Measurements from ENCODE around the gene CDKN1C.

CDKN1C gene

DNA sequence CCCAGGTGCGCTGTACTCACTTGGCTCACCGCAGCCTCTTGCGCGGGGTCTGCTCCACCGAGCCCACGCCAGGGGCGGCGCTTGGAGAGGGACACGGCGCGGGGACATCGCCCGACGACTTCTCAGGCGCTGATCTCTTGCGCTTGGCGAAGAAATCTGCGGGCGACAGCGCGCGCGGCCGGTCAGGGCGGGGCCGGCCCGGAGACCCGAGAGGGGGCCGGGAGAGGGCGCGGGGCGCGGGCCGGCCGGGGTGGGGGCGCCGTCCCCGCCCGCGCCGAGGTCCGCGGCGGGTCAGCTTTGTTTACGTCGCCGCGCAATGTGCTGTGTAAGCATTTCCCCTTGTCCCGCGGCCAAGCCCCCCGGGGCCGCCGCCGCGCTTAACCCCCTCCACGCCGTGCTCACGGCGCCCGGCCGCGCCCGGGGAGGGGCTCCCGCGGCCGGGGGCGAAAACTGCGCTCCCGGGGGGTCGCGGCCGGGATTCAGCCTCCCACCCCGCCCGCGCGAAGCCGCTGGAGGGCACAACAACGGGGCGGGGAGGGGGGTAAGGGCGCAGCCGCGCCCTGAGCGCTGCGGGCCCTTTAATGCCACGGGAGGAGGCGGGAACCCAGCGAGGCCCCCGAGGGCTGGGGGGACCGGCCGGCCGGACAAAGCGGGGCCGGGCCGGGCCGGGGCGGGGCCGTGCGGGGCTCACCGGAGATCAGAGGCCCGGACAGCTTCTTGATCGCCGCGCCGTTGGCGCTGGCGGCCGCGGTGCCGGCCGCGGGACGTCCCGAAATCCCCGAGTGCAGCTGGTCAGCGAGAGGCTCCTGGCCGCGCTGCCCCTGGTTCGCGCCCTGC is 1.4 kb downstream of the CDKN1C start (continued):
- TF ChIP-seq, protein P1, sequence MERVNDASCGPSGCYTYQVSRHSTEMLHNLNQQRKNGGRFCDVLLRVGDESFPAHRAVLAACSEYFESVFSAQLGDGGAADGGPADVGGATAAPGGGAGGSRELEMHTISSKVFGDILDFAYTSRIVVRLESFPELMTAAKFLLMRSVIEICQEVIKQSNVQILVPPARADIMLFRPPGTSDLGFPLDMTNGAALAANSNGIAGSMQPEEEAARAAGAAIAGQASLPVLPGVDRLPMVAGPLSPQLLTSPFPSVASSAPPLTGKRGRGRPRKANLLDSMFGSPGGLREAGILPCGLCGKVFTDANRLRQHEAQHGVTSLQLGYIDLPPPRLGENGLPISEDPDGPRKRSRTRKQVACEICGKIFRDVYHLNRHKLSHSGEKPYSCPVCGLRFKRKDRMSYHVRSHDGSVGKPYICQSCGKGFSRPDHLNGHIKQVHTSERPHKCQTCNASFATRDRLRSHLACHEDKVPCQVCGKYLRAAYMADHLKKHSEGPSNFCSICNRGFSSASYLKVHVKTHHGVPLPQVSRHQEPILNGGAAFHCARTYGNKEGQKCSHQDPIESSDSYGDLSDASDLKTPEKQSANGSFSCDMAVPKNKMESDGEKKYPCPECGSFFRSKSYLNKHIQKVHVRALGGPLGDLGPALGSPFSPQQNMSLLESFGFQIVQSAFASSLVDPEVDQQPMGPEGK (CRISPR knock-in tag; IDR thresholded peaks at IDR 0.05; ENCODE audit: borderline replicate concordance): no peak
- TF ChIP-seq, protein P2, sequence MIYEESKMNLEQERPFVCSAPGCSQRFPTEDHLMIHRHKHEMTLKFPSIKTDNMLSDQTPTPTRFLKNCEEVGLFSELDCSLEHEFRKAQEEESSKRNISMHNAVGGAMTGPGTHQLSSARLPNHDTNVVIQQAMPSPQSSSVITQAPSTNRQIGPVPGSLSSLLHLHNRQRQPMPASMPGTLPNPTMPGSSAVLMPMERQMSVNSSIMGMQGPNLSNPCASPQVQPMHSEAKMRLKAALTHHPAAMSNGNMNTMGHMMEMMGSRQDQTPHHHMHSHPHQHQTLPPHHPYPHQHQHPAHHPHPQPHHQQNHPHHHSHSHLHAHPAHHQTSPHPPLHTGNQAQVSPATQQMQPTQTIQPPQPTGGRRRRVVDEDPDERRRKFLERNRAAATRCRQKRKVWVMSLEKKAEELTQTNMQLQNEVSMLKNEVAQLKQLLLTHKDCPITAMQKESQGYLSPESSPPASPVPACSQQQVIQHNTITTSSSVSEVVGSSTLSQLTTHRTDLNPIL (CRISPR knock-in tag; IDR thresholded peaks at IDR 0.05; ENCODE audit: low read depth): no peak

DNA sequence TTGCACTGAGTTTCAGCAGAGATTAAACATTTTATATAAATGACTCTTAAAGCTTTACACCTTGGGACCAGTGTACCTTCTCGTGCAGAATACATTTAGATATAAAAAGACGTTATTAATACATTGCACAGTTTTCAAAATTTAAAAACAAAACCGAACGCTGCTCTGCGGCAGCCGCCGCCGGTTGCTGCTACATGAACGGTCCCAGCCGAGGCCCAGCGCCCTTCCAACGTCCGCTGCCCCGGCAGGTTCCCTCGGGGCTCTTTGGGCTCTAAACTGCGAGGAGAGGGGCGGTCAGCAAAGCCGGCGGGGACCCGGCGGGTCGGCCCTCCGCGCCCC is 2.0 kb downstream of the CDKN1C start:
- TF ChIP-seq, protein P3, sequence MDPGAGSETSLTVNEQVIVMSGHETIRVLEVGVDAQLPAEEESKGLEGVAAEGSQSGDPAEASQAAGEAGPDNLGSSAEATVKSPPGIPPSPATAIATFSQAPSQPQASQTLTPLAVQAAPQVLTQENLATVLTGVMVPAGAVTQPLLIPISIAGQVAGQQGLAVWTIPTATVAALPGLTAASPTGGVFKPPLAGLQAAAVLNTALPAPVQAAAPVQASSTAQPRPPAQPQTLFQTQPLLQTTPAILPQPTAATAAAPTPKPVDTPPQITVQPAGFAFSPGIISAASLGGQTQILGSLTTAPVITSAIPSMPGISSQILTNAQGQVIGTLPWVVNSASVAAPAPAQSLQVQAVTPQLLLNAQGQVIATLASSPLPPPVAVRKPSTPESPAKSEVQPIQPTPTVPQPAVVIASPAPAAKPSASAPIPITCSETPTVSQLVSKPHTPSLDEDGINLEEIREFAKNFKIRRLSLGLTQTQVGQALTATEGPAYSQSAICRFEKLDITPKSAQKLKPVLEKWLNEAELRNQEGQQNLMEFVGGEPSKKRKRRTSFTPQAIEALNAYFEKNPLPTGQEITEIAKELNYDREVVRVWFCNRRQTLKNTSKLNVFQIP (CRISPR knock-in tag; IDR thresholded peaks at IDR 0.05; ENCODE audit: borderline replicate concordance, low read depth): no peak
- TF ChIP-seq, protein P4, sequence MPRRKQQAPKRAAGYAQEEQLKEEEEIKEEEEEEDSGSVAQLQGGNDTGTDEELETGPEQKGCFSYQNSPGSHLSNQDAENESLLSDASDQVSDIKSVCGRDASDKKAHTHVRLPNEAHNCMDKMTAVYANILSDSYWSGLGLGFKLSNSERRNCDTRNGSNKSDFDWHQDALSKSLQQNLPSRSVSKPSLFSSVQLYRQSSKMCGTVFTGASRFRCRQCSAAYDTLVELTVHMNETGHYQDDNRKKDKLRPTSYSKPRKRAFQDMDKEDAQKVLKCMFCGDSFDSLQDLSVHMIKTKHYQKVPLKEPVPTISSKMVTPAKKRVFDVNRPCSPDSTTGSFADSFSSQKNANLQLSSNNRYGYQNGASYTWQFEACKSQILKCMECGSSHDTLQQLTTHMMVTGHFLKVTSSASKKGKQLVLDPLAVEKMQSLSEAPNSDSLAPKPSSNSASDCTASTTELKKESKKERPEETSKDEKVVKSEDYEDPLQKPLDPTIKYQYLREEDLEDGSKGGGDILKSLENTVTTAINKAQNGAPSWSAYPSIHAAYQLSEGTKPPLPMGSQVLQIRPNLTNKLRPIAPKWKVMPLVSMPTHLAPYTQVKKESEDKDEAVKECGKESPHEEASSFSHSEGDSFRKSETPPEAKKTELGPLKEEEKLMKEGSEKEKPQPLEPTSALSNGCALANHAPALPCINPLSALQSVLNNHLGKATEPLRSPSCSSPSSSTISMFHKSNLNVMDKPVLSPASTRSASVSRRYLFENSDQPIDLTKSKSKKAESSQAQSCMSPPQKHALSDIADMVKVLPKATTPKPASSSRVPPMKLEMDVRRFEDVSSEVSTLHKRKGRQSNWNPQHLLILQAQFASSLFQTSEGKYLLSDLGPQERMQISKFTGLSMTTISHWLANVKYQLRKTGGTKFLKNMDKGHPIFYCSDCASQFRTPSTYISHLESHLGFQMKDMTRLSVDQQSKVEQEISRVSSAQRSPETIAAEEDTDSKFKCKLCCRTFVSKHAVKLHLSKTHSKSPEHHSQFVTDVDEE (CRISPR knock-in tag; IDR thresholded peaks at IDR 0.05): no peak
- ATAC-seq: no peak

DNA sequence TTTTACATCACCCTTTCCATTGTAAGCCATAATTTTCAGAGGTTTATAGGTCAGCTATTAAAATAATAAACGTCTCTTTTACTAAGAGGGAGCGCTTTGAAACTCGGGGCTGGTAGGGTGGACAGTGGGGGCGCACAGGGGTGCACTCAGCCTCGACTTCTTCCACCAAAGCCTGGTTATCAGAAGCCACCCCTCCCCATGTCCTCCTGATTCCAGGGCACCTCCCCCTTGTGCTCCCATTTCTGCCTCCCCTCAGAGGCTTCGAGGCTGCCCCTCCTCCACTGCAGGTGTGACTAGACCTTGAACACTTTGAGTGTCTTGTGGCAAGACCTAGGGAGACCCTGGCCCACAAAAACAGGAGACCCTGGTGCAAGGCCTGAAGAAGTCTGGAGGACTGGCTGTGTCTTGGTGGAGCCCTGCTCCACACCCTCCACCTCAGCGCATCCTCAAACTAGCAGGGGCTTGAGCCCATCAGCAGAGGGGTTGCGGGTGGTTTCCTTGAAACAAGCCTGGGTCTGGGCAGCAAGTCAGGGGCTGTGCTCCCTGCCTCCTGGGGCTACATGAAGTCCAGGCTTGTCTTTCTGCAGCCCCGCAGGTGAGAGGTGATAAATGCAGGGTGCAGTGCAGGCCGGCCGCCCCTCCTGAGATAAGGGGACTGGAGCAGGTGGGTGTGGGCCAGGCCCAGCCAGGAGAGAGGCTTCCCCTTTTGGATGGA is 3.0 kb downstream of the CDKN1C start:
- TF ChIP-seq RARB (CRISPR knock-in tag; IDR thresholded peaks at IDR 0.05) (no peak), ARNTL (CRISPR knock-in tag; IDR thresholded peaks at IDR 0.05; ENCODE audit: borderline replicate concordance, low read depth) (no peak), ZFP30 (CRISPR knock-in tag; IDR thresholded peaks at IDR 0.05) (no peak), PPARA (CRISPR knock-in tag; IDR thresholded peaks at IDR 0.05; ENCODE audit: borderline replicate concordance) (no peak), ISL1 (CRISPR knock-in tag; IDR thresholded peaks at IDR 0.05) (no peak), ZNF8 (CRISPR knock-in tag; IDR thresholded peaks at IDR 0.05) (no peak), ZC3H10 (CRISPR knock-in tag; IDR thresholded peaks at IDR 0.05) (no peak), ZNF565 (CRISPR knock-in tag; conservative IDR thresholded peaks at IDR 0.05; ENCODE audit: low read depth) (no peak), TOX (CRISPR knock-in tag; IDR thresholded peaks at IDR 0.05; ENCODE audit: borderline replicate concordance) (no peak), CSDC2 (CRISPR knock-in tag; IDR thresholded peaks at IDR 0.05) (no peak)
- TF ChIP-seq, protein P3 (CRISPR knock-in tag; IDR thresholded peaks at IDR 0.05; ENCODE audit: borderline replicate concordance, low read depth): no peak

DNA sequence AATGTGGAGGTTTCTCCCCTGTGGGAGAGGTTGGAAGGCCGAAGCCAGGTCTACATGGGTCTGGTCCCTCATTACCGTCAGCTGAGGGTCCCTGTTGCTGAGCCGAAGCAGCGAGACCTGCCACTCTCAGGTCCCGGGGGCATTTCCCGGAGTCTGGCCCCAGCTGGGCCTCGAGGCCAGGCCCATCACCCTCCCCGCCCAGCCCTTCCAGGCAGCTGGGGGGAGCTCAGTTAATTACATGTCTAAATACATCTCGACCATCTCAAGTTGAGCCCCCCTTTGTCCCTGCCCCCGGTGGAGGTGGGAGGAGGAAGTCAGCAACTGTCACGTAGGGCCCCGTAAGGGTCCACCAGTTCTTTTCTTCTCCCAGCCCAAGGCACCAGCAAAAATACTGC is 3.6 kb downstream of the CDKN1C start:
- no peak for ATAC-seq
- no peak for TF ChIP-seq TOX (CRISPR knock-in tag; IDR thresholded peaks at IDR 0.05; ENCODE audit: borderline replicate concordance)
- no peak for TF ChIP-seq OSR1 (CRISPR knock-in tag; IDR thresholded peaks at IDR 0.05)
- TF ChIP-seq CSDC2 (CRISPR knock-in tag; IDR thresholded peaks at IDR 0.05): no peak
- no peak for TF ChIP-seq ZFP3 (CRISPR knock-in tag; IDR thresholded peaks at IDR 0.05)
- TF ChIP-seq, protein P2 (CRISPR knock-in tag; IDR thresholded peaks at IDR 0.05; ENCODE audit: low read depth): no peak
- no peak for TF ChIP-seq ZFP30 (CRISPR knock-in tag; IDR thresholded peaks at IDR 0.05)
- no peak for TF ChIP-seq ZNF70 (CRISPR knock-in tag; IDR thresholded peaks at IDR 0.05)
- TF ChIP-seq SNAI2 (CRISPR knock-in tag; IDR thresholded peaks at IDR 0.05): no peak
- no peak for TF ChIP-seq TCF4 (CRISPR knock-in tag; IDR thresholded peaks at IDR 0.05; ENCODE audit: borderline replicate concordance)
- TF ChIP-seq ISL1 (CRISPR knock-in tag; IDR thresholded peaks at IDR 0.05): no peak
- no peak for TF ChIP-seq ESRRG (CRISPR knock-in tag; IDR thresholded peaks at IDR 0.05)
- TF ChIP-seq, protein P3 (CRISPR knock-in tag; IDR thresholded peaks at IDR 0.05; ENCODE audit: borderline replicate concordance, low read depth): no peak

More for the DNA sequence above, 3.0 kb downstream of the CDKN1C start:
- ATAC-seq: no peak
